Osteocyte (in vitro differentiated cells): Measurements from ENCODE around the gene NAGS. TPM values are rescaled to one million over a fixed set of nuclear protein-coding genes. Genes with fewer than 3 reads are reported as not detected.

Source experiments
- DNase-seq: peaks from one replicate; pipeline ENCODE4 v3.0.0; 2021; ENCODE audit warnings: mixed read lengths; ENCODE audit not compliant: unreplicated experiment; ENCODE audit errors: extremely low spot score
- H3K27ac Mint-ChIP-seq: one replicate; pipeline ENCODE4 v1.8.0; 2021; ENCODE audit warnings: mild to moderate bottlenecking, mixed read lengths; ENCODE audit not compliant: unreplicated experiment
- H3K27me3 Mint-ChIP-seq: one replicate; pipeline ENCODE4 v1.8.0; 2021; ENCODE audit warnings: mixed read lengths; ENCODE audit not compliant: unreplicated experiment
- H3K36me3 Mint-ChIP-seq: one replicate; pipeline ENCODE4 v1.8.0; 2021; ENCODE audit warnings: mixed read lengths; ENCODE audit not compliant: unreplicated experiment
- H3K4me1 Mint-ChIP-seq: one replicate; pipeline ENCODE4 v1.8.0; 2021; ENCODE audit warnings: mixed read lengths; ENCODE audit not compliant: unreplicated experiment
- H3K4me3 Mint-ChIP-seq: one replicate; pipeline ENCODE4 v1.8.0; 2021; ENCODE audit warnings: mild to moderate bottlenecking, moderate library complexity, mixed read lengths; ENCODE audit not compliant: unreplicated experiment
- H3K9me3 Mint-ChIP-seq: one replicate; pipeline ENCODE4 v1.8.0; 2021; ENCODE audit warnings: mixed read lengths; ENCODE audit not compliant: unreplicated experiment
- total RNA-seq: library from RNA; stranded (reverse); gene quantifications from 2 replicates; pipeline ENCODE4 v1.2.1, GENCODE V29; 2021
- TF ChIP-seq, protein P1 (sequence below): fragments of 200-600 bp; sonication (generic); IDR thresholded peaks from 2 replicates; pipeline ENCODE4 v1.5.0; 2021; ENCODE audit warnings: antibody characterized with exemption, mild to moderate bottlenecking, moderate library complexity

The NAGS gene
- total RNA-seq, 1 donor from 2014 or later, result 0.78 TPM

DNA sequence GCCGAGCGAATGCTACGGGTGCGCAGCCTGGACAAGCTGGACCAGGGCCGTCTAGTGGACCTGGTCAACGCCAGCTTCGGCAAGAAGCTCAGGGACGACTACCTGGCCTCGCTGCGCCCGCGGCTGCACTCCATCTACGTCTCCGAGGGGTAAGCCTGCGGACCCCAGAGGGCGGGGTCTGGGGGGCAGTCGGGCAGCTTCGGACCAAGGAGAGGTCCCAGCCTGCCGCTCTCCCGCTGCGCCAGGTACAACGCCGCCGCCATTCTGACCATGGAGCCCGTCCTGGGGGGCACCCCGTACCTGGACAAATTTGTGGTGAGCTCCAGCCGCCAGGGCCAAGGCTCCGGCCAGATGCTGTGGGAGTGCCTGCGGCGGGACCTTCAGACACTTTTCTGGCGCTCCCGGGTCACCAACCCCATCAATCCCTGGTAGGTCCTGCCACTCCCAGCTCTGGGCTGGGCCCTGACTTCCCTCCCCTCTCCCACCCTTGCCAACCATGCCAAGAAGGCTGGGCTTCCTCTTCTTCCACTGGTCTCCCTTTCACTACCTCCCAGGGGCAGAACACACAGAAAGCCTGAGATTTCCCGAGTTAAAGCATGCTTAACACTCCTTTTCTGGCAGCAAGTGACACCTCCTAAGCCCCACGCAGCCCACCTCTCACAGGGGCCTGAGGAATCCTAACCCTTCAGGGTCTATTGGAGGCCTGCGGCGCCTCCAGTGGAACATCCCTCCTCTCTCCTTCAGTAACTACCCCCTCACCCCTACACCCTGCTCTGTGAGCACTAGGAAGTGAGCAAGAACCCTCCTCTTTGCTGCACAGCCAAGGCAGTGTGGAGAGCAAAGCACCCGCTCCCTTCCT, 3.2 kb downstream of the NAGS start:
- Mint-ChIP-seq H3K4me1 (peaks cover 29% of the 10 kb centered on the region), H3K27ac (no peak overlapping the region), H3K9me3 (no peaks in the 10 kb centered on the region), H3K36me3 (peaks cover 7% of the 10 kb centered on the region), H3K4me3 (peak overlapping the region; percentile 80), H3K27me3 (peaks cover 7% of the 10 kb centered on the region)
- TF ChIP-seq, protein P1, sequence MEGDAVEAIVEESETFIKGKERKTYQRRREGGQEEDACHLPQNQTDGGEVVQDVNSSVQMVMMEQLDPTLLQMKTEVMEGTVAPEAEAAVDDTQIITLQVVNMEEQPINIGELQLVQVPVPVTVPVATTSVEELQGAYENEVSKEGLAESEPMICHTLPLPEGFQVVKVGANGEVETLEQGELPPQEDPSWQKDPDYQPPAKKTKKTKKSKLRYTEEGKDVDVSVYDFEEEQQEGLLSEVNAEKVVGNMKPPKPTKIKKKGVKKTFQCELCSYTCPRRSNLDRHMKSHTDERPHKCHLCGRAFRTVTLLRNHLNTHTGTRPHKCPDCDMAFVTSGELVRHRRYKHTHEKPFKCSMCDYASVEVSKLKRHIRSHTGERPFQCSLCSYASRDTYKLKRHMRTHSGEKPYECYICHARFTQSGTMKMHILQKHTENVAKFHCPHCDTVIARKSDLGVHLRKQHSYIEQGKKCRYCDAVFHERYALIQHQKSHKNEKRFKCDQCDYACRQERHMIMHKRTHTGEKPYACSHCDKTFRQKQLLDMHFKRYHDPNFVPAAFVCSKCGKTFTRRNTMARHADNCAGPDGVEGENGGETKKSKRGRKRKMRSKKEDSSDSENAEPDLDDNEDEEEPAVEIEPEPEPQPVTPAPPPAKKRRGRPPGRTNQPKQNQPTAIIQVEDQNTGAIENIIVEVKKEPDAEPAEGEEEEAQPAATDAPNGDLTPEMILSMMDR, result no peak
- DNase-seq, result no peak

DNA sequence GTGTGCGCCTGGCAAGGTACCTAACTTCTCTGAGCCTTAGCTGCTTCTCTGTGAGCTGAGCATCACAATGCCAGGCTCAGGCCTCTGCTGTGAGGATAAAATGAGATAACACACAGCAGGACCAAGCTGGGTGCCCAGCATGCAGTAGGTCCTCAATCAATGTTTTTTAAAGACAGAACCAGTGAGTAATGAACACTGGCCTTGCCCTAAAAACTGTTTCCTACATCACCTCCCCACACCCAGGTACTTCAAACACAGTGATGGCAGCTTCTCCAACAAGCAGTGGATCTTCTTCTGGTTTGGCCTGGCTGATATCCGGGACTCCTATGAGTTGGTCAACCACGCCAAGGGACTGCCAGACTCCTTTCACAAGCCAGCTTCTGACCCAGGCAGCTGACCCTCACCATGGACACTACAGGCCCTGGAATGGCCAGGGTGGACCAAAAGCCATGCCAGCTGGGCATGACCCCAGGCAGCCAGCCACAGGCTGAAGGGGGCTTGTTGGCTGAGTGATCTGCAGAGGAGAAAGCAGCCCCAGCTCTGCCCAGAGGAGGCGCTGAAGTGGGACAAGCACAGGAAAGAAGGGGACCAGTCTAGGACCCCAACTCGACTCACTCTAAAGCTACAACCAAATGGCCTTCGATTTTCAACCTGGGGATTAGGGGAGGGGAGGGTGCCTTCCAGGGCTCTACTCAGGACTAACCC, 3.9 kb downstream of the NAGS start:
- peaks cover 7% of the 10 kb centered on the region for H3K36me3 Mint-ChIP-seq
- H3K9me3 Mint-ChIP-seq, result no peaks in the 10 kb centered on the region
- H3K4me1 Mint-ChIP-seq, result peaks cover 29% of the 10 kb centered on the region
- peak overlapping the region; percentile 80 for H3K4me3 Mint-ChIP-seq
- H3K27ac Mint-ChIP-seq, result no peak overlapping the region
- no peak for DNase-seq
- H3K27me3 Mint-ChIP-seq, result peaks cover 7% of the 10 kb centered on the region
- TF ChIP-seq, protein P1, result no peak

- H3K27ac Mint-ChIP-seq, result peak overlapping the region; percentile 51
- peaks cover 7% of the 10 kb centered on the region for H3K36me3 Mint-ChIP-seq
- H3K27me3 Mint-ChIP-seq, result peaks cover 4% of the 10 kb centered on the region
- H3K4me1 Mint-ChIP-seq, result peaks cover 39% of the 10 kb centered on the region
- no peak for DNase-seq
- TF ChIP-seq, protein P1, result no peak
- H3K4me3 Mint-ChIP-seq, result no peak overlapping the region
- no peaks in the 10 kb centered on the region for H3K9me3 Mint-ChIP-seq
These were observed 6.7 kb downstream of the NAGS start for GRCh38 chr17:44010966-44011647.

DNA sequence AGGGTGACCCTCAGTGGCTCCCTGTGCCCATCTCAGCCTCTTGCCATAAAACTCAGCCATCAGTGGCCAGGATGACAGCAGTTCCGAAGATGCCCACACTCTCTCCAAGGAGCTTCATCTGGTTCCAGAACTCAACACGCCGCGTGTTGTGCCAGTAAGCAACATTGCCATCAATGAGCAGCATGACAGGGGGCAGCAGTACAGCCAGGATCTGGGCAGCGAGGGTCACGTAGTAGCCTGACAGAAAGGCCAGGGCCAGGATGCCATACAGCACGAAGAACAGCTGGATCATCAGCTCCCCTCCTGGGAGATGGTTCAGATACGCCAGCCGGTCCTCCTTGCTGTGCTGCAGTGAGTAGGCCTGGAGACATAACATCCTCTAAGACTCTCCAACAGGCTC, 7.5 kb downstream of the NAGS start:
- TF ChIP-seq, protein P1, result no peak
- no peak for DNase-seq
- Mint-ChIP-seq H3K4me1 (peaks cover 34% of the 10 kb centered on the region), H3K27ac (no peak overlapping the region), H3K9me3 (no peaks in the 10 kb centered on the region), H3K36me3 (peaks cover 7% of the 10 kb centered on the region), H3K4me3 (no peak overlapping the region), H3K27me3 (no peaks in the 10 kb centered on the region)
